CD4-positive, alpha-beta T cell treated with Interleukin-12 subunit alpha and Interleukin-12 subunit beta, for 1 hour (primary cell): Measurements from ENCODE around the gene IFIH1.
A peak's percentile ranks its signal among the peaks of the same experiment; 100 is the strongest.

Experiments
- DNase-seq: peaks from one replicate; pipeline ENCODE4 v3.0.0-alpha.2; 2020

Gene IFIH1

DNA sequence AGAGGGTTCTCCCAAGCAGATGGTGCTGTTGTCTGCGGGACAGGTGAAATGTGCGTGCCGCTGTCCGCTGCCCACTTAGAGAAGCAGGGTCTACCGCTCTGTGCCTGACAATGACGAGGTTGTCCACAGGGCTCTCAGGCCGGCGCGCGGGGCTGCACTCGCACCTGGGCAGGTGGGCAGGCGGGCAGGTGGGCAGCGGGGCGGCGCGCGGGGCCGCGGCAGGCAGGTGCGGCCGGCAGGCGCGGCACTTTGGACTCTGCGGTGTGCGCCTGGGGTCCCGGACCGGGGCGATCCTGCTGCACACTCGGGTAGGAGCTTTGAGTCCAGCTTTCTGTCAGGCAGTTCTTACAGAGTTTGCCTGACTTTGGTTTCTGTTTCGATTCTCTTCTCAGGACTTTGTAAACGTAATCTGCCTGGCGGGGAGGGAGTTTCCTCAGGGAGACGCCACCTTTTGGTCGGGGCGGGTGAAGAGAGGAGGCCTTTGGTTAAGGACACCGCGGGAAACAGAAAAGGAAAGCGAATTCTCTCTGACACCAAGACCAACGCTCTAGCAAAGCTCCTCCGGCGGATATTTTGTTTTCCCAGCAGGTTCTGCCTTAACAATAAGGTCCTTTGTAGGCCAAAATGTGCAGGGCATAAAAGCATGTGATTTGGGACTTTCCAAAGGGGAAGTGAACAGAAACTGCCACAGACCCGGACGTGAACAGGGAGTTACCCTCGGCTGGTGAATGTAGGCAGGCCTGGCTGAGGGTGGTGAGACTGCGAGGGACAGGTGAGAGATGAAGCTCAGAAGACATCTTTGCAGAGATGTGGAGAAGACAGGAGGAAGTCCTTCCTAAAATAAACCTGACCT is at the start of gene IFIH1:
Gene IFIH1, minus strand, starts transcription at position 357 of the 853 bp plus-strand sequence. CDS start 377 bp downstream, outside the sequence.
- DNase-seq: peak; percentile 88

DNA sequence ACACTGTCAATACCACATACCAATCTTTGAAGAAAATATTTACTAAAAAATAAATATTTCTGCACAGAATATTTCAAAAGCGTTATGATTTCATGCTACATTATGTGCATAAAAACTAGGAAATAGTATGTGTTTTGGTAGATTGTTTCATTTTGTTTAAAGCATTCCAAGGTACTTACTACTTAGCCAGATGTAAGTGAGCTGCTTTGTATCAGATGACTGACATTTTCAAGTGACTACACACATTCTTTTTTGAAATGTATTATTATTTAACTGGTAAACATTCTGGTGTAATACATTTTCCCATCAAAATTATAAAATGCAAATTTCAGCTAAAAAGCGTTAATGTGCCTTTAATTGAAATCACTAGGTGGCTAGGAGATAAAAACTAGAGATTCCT is 46.9 kb upstream of the IFIH1 start:
- no peak for DNase-seq

DNA sequence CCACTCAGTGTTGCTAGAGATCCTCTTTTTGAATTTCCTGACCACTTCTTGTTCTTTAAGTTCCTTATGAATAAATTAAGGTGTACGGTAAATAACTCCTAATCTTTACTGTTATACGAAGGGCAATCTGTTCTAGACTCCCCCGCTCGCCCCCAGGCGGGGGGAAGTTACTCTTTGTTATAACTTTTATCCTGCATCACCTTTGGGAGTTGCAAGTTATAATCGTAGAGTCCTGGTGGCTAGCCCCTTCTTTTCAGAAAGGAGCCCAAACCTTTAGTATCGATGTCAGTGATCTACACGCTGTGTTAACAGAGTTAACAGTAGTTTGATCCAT is 26.1 kb upstream of the IFIH1 start:
- no peak for DNase-seq

DNA sequence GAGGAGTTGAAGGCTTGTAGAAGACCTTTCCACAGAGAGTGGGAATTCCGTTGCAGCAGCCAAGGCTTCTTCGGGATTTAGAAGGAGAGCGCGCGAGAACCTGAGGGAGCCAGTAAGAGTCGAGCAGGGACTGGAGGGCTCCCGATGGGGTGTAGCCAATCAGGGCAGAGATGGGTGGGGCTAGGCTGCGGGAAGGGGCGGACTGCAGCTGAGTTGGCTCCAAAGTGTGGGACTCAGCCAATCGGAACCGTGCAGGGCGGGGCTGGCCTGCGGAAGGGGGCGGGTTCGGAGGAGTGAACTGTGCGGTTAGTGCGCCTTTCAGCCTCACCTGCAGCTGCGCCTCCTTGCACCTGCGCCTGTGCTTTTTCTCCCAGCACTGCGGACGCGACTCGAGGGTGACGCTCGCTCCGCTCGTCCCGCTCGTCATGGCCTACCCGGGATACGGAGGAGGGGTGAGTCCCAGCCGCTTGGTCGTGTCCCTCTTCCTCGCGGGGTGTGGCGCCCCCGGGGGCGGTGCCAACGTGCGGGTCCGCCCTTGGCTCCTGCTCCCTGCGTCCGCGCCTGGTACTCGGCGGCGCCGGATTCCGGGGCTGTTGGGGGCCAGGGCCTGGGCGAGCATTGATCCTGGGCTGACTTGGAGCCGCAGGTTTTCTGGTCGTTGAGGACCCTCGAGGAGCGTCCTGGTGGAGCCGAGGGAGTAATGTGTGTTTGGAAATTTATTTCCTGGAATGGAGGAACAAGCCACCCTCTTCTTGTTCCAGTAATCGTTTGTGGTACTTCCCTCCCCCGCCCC is 25.5 kb upstream of the IFIH1 start, which contains the start of gene GCA:
Gene GCA, plus strand, starts transcription at position 309 of the 793 bp plus-strand sequence. Its CDS starts 117 bp downstream, at position 426.
- peak; percentile 97 for DNase-seq

DNA sequence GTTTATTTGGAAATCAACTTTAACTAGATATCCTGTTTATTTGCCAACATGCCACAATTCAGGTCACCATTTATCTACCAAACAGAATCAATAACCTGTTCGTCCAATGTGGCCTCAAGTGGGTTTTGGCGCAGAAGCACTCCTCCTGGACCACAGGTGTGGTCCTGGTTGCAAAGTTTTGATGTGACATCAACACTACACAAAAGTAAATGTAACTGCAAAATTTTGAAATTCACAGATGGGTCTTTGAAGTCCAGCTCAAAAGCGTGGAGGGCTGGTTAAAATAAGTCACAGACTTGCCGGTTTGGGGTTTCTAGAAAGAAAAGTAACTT is 25.0 kb upstream of the IFIH1 start:
- DNase-seq: no peak

DNA sequence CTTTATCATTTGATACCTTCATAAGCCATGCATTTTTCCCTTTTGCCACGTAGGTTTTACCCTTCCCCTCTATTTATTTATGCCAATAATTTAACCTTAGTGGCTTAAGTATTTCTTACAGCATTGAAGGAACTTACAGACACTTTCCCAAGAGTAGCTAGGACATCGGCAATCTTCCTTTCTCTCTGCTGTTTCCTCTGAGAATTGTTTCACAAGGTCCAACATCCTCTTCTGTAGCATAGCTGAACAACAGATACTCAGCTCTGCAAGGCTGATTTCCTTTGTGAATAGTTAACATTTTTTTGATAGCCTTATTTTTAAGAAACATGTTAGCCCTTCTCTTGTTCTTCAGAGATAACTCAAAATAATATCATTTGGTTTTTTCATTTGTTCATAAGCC is 24.4 kb upstream of the IFIH1 start:
- no peak for DNase-seq

DNA sequence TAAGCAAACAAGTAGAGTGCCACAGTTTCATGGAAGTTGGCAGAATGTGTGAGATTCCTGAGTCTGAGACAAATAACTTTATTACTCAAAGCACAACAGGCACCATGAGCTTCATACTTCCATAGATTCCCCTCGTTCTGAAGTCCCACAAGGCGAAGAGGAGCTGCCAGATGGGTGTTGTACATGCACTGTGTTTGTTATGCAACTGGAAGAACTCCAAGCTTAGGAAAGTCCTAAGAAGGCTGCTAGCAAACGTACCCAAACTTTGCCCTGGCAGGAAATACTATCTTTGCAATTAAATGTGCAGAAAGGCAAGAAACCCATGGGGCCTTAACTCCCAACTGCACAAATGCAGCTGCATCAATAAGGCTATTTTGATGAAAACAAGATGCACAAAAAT is 23.8 kb upstream of the IFIH1 start:
- no peak for DNase-seq

DNA sequence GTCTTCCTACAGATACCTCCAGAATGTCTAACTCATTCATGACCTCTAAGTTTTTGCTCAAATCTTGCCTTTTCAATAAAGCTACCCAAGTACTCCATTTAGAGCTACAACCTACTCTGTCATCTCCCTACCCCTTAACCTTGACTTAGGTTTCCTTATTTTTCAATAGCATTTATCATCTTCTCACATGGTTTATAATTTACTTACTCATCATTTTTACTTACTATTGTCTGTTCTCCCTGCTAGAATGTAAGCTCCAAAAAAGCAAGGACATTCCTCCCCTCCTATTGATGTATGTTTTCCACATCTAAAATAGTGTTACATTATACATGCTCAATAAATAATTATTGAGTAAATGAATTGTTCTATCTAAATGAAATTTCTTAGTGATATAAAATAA is 22.3 kb upstream of the IFIH1 start:
- DNase-seq: no peak

DNA sequence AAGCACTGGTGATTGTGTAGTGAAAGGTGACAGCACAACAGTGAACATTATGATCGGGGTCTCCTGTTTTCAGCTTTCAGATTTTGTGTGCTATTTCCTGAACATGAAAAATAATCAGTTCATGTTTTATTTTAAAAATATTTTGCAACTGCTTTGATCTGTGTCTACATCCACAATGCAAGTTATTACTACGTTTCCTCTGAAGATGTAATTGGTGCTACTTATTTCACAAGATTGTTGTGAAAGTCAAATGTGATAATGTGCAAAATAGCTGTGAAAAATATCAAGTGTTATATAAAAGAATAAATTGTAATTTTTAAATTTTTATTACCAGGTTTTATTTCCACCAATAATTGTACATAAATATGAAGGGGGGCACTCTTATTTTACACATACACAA is 19.4 kb upstream of the IFIH1 start:
- no peak for DNase-seq

DNA sequence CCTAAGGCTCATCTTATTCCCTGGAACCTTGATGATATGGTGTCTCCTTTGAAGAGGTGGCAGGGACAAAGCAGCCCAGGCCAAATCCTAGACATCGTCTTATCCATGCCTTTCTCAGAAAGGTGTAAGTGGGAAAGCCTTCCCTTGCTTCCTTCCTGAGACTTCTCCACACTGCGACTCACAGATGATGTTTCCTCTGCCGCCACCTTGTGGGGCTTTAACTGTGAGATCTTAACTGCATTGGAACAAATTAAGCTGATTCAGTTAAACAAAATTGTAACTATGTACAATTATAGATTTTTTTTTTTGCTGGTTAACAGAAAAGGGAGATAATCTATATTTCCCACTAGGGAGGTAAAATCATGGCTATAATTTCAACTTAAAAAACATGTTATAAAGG is 15.5 kb upstream of the IFIH1 start:
- peak; percentile 43 for DNase-seq

DNA sequence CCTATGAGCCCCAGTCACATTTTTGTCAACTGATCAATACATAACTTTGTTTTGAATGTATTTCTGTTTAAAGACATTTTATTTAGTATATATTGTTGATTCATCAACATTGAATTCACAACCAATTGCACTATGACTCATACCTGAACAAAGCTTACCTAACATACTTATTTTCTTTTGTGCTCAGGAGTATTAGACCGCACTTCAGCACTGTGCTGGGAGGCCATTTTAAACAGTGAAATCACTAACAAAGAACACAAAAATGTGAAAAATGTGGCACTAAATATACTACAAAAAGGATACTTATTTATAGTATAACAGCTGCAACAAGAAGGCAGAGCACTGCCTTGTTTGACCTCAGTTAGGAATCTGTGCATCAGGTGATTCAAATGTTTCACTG is 12.4 kb upstream of the IFIH1 start:
- DNase-seq: no peak

DNA sequence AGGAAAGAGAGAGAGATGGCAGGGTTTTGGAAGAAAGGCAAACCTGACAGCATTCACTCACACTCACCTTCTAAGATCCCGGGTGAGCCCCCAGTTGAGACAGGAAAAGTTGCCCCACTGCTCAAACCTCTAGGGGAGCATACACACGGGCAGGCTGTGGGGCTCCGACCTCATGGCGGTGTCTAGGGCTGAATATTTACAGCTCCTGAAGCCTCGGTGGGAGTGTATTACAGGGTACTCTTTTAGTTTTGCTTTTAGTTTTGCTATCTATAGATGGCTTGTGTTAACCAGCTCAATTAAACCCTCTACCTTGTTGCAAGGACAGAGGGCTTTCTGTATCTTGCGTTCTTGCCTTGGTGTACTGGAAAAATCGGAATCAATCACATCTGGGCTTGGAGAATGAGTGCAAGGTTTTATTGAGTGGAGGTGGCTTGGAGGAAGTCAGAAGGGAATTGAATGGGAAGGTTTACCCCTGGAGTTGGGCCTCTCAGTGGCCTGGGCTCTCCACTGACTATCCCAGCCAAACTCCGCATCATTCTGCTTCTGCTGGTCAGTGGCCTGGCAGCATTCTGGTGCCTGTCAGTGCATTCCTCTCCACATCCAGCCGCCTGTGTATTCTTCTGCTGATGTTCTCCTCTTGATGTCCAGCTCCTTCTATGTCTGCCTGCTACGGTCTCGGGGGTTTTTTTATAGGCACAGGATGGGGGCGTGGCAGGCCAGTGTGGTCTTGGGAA is 10.1 kb upstream of the IFIH1 start:
- no peak for DNase-seq

DNA sequence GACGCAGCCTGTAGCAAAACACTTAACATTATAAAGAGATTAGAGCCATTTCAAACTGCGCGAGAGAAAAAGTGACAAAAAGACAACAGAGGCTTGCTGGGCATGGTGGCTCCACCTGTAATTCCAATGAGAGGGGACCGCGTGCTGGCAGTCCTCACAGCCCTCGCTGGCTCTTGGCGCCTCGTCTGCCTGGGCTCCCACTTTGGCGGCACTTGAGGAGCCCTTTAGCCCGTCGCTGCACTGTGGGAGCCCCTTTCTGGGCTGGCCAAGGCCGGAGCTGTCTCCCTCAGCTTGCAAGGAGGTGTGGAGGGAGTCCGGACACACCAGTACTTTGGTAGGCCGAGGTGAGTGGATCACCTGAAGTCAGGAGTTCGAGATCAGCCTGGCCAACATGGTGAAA is 9.3 kb upstream of the IFIH1 start:
- no peak for DNase-seq

DNA sequence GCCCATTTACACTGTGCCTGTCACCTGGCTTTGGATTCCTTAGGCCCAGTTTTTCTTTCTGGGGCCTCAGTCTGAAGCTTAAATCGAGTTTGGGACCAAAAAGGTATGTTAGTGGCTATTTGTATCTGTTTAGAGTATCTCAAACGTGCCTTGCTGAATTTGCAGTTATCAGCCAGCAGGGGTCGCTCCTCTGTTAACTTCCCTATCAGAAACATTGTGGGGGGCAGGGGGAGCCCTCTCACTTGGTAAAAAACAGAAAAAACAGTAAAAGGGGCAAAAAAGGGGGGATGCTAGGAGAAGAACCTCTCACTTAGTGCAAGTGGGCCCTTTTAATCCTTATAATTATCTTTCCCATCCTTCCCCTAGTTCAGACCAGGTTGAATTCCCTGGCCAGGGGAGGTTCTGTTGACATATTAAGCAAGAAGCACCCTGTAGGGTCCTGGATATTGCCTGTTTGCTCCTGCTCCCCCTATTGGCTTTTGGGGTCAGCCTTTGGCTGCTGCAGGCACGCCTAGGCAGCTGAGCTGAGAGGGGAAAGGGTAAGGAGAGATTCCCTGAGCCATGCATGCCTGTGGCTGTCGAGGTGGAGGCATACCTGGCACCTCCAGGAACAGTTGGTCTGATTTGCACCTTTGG is 8.8 kb upstream of the IFIH1 start:
- peak; percentile 37 for DNase-seq

DNA sequence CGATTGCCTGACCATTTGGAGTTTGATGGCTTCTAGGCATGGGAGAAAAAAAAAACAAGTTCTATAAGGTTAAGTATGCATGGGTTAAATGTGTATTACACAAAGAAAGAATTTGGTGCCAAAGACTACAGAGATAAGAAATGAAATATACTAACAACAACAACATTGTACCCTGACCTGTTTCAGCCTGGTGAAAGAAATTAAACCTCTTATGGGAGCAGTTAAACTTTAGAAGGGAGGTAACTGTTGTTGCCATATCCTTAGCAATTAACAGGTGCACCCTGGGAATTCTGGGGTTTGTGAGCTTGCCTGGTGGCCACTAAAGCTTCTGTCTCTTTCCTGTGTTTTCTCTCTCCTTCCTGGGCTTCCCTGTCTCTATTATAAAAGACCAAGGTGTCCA is 6.5 kb upstream of the IFIH1 start:
- no peak for DNase-seq

DNA sequence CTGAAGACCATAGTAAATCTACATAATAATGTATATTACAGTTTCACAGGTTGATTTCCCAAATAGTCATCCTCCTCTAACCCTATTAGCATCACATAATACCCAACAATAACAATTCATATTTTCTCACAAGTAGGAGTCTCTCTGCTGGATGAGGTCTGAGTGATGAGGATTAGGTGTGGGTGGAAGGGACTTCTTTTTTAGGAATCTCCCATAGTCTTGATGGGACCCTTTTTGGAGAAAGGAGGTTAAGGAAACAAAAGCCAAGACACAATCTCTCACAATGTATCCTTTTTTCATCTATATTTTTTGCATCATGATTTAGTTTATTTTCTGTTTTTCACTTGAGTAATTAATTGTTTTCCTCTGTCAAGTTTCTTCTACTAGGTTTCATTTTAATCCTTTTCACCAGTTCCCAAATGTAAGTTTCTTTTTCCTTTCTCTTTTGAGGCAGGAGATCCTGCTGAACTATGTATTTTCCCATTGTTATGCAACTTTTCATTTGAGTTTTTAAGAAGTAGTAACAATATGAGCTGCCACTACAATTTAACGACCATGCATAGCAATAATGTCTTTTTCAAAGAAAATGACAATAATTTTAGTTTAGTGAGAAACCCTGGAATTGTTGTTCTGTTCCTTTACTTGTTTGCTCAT is 2.5 kb upstream of the IFIH1 start:
- DNase-seq: no peak

DNA sequence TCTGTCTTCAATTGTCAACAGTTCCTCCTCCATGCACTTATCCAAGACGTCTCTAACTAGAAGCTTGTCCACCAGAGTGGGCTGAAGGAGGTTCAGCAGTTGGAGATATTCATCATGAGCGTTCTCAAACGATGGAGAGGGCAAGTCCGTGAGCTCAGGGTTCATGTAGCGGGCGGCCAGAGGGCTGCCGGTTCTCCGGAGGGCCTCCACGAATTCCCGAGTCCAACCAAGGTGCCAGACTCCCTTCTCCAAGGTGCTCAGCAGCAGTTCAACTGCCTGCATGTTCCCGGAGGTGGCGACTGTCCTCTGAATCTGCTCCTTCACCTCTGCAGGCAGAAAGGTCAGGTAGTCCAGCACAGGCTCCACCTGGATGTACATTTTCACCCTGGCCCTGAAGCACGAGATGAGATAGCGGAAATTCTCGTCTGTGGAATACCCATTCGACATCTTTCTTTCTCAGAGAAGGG is 590 bp downstream of the IFIH1 start:
- DNase-seq: no peak

DNA sequence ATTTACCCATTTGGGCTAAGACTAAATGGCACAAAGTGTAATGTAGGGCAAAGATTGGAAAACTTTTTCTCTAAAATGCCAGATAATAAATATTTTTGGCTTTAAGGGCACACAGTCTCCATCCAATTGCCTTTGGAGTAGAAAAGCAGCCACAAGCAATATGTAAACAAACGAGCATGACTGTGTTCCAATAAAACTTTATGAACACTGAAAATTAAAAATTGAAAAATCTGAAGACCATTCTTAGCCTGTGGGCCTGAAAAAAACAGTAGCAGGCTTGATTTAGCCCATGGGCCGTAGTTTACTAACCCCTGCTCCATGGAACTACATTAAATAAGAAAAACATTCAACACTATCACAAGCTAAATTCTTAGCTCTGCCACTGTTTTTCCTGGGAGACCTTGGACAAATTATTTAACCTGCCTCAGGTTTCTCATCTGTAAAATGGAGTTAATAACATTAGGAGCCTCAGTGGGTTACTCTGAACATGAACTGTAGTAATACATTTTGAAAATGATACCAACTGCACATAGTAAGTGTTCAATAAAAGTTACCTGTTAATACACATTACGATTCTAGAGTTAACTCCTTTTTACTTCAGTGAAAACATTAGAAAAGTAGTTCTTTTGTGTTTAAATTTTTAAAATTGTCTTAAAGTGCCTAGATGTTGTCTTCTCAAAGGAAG is 1.3 kb downstream of the IFIH1 start:
- peak; percentile 15 for DNase-seq

DNA sequence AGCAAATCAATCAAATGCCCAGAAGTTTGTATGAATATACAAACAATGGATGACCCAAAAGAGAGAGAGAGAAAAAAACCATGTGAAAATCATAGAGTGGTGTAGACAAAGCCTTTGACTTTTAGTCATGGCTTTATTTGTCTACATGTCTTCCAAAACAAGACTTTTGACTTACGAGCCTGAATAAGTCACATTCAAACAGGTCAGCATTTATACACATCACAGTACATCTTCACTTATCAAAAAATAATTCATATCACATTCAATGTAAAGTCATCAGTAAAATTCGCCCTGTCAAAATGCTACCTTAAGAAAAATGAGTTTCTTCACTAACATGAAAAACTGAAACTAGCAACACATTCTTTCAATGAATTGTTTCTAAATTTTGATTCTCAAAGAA is 1.9 kb downstream of the IFIH1 start:
- no peak for DNase-seq

DNA sequence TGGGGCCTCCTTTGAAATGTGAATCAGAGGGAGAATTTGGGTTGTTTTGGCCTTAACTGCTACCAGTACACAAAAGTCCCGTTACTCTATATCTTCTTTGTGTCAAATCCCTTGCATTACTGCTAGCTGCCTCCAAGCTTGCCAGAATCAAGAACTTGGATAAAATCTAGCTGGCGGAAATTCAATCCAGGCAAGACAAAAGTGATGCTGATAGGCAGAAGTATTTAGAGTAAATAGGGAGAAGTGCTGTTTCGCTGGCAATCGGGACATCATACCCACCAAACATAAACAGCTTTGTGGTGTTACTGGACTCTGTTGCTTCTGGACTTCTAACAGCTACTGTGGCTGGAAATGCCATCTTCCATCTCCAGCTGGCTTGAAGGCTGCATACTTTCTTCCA is 2.5 kb downstream of the IFIH1 start:
- no peak for DNase-seq

DNA sequence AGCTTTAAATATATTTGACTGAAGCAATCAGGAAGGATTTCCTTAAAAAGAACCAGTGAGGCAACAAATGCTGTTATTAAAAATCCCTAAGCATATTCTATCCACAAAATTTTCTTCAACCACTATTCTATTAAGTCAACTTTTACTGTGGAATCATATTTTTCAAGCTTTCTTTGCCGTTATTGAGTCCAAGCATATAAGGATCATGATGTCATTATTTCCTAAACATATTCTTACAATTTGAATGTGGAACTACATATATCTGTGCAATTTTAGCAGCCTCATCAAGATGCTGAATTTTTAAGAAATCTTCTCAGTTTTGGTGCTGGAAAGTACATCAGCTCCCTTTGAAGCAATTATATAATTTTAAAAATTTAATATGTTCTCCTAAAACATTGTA is 5.6 kb downstream of the IFIH1 start:
- DNase-seq: no peak
